ENCODE measurements around the gene SCYGR8.
"Not testable (repeated sequence)": the region's sequence is repeated elsewhere in the genome, so short reads cannot be mapped to it uniquely, and the experiment has no call there.

DNA sequence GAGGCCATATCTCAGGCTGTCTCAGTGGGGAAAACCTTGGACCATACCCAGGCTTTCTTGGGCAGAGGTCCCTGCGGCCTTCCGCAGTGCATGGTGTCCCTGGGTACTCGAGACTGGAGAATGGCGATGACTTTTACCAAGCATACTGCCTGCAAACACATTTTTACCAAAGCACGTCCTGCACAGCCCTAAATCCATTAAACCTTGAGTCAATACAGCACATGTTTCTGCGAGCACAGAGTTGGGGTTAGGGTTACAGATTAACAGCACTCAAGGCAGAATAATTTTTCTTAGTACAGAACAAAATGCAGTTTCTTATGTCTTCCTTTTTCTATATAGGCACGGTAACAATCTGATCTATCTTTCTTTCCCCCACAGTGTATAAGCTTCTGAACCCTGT is 22.9 kb upstream of the SCYGR8 start:
- TF ChIP-seq, protein P1, sequence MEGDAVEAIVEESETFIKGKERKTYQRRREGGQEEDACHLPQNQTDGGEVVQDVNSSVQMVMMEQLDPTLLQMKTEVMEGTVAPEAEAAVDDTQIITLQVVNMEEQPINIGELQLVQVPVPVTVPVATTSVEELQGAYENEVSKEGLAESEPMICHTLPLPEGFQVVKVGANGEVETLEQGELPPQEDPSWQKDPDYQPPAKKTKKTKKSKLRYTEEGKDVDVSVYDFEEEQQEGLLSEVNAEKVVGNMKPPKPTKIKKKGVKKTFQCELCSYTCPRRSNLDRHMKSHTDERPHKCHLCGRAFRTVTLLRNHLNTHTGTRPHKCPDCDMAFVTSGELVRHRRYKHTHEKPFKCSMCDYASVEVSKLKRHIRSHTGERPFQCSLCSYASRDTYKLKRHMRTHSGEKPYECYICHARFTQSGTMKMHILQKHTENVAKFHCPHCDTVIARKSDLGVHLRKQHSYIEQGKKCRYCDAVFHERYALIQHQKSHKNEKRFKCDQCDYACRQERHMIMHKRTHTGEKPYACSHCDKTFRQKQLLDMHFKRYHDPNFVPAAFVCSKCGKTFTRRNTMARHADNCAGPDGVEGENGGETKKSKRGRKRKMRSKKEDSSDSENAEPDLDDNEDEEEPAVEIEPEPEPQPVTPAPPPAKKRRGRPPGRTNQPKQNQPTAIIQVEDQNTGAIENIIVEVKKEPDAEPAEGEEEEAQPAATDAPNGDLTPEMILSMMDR (IDR thresholded peaks at IDR 0.05 in 4 of 5, conservative IDR thresholded peaks at IDR 0.05 in 1 of 5), result not testable (repeated sequence)
- not testable (repeated sequence) for TF ChIP-seq POLR2A (IDR thresholded peaks at IDR 0.05)
